WTC11 (cell line): ENCODE results near the gene CAPN12. TPM values are rescaled to one million over a fixed set of nuclear protein-coding genes. Genes with fewer than 3 reads are reported as not detected.
A peak's percentile ranks its signal among the peaks of the same experiment; 100 is the strongest.

Source experiments
- ATAC-seq: fragments of 200-7000 bp; cut with Tn5 transposase; 2 replicates; pipeline ENCODE4 v1.10.0; 2021; ENCODE audit warnings: mild to moderate bottlenecking, moderate library complexity
- CTCF ChIA-PET: fragments of 300-600 bp; sonication (Branson Sonifier 250); formaldehyde crosslinking; loops from one replicate; lab custom pipeline; 2021; ENCODE audit warnings: antibody characterized with exemption; lab: Charles Lee
- POLR2A ChIA-PET: fragments of 350-600 bp; sonication (Branson Sonifier 250); formaldehyde crosslinking; loops from one replicate; lab custom pipeline; 2021; ENCODE audit warnings: antibody characterized with exemption; lab: Charles Lee
- DNase-seq: peaks from one replicate; pipeline ENCODE4 v3.0.0; 2021; ENCODE audit warnings: low spot score
- H3K27ac Mint-ChIP-seq: 2 replicates; pipeline ENCODE4 v1.8.0; 2021; ENCODE audit warnings: mixed read lengths
- H3K27me3 Mint-ChIP-seq: 2 replicates; pipeline ENCODE4 v1.8.0; 2021; ENCODE audit warnings: low read depth, mild to moderate bottlenecking, moderate library complexity, mixed read lengths
- H3K36me3 Mint-ChIP-seq: 2 replicates; pipeline ENCODE4 v1.8.0; 2021; ENCODE audit warnings: mixed read lengths
- H3K4me1 Mint-ChIP-seq: 2 replicates; pipeline ENCODE4 v1.8.0; 2022; ENCODE audit warnings: mixed read lengths
- H3K4me3 Mint-ChIP-seq: 2 replicates; pipeline ENCODE4 v1.8.0; 2021; ENCODE audit warnings: mild to moderate bottlenecking, moderate library complexity, mixed read lengths
- H3K9me3 Mint-ChIP-seq: 2 replicates; pipeline ENCODE4 v1.8.0; 2021; ENCODE audit warnings: mixed read lengths
- AFF4 ChIP-seq: sonication (generic); formaldehyde crosslinking; IDR thresholded peaks from 2 replicates; pipeline ENCODE4 v1.8.1; 2023; ENCODE audit warnings: mild to moderate bottlenecking, missing genetic modification reagents, borderline replicate concordance
- ARID4B ChIP-seq: sonication (generic); formaldehyde crosslinking; IDR thresholded peaks from 2 replicates; pipeline ENCODE4 v1.8.0; 2023; ENCODE audit warnings: missing genetic modification reagents, mild to moderate bottlenecking, borderline replicate concordance
- MYBL2 ChIP-seq: sonication (generic); formaldehyde crosslinking; IDR thresholded peaks from 2 replicates; pipeline ENCODE4 v1.8.1; 2023; ENCODE audit warnings: mild to moderate bottlenecking, moderate library complexity, missing genetic modification reagents
- PRRX2 ChIP-seq: fragments of 250-450 bp; sonication (Bioruptor Pico); IDR thresholded peaks from 2 replicates; pipeline ENCODE4 v1.8.0; 2021; ENCODE audit warnings: mild to moderate bottlenecking
- TCF7 ChIP-seq: sonication (generic); formaldehyde crosslinking; IDR thresholded peaks from 2 replicates; pipeline ENCODE4 v1.8.0; 2022; ENCODE audit warnings: mild to moderate bottlenecking, low read depth, missing genetic modification reagents, moderate library complexity
- USF2 ChIP-seq: sonication (generic); formaldehyde crosslinking; IDR thresholded peaks from 2 replicates; pipeline ENCODE4 v1.8.1; 2023; ENCODE audit warnings: mild to moderate bottlenecking, missing genetic modification reagents, moderate library complexity
- ZBTB21 ChIP-seq: sonication (generic); formaldehyde crosslinking; IDR thresholded peaks from 2 replicates; pipeline ENCODE4 v1.8.1; 2023; ENCODE audit warnings: mild to moderate bottlenecking, missing genetic modification reagents, borderline replicate concordance
- ZBTB43 ChIP-seq: sonication (generic); formaldehyde crosslinking; IDR thresholded peaks from 2 replicates; pipeline ENCODE4 v1.8.1; 2023; ENCODE audit warnings: mild to moderate bottlenecking, missing genetic modification reagents
- ZNF121 ChIP-seq: sonication (generic); formaldehyde crosslinking; IDR thresholded peaks from 2 replicates; pipeline ENCODE4 v1.8.0; 2023; ENCODE audit warnings: missing genetic modification reagents
- ZNF263 ChIP-seq: sonication (generic); formaldehyde crosslinking; IDR thresholded peaks from 2 replicates; pipeline ENCODE4 v1.8.1; 2022; ENCODE audit warnings: low read depth, mild to moderate bottlenecking, moderate library complexity, missing genetic modification reagents
- total RNA-seq: library from RNA; stranded (reverse); gene quantifications from 3 replicates; pipeline ENCODE4 v1.2.3, GENCODE V29; 2021
- TF ChIP-seq, protein P1 (sequence below): fragments of 250-450 bp; sonication (Bioruptor Pico); IDR thresholded peaks from 2 replicates; pipeline ENCODE4 v1.9.0; 2021; ENCODE audit warnings: mild to moderate bottlenecking
- TF ChIP-seq, protein P2 (sequence below): fragments of 200-600 bp; IDR thresholded peaks from 2 replicates; pipeline ENCODE4 v1.8.0; 2022; ENCODE audit warnings: antibody characterized with exemption
- TF ChIP-seq, protein P3 (sequence below): fragments of 250-450 bp; sonication (Bioruptor Pico); conservative IDR thresholded peaks from 2 replicates; pipeline ENCODE4 v1.9.0; 2021; ENCODE audit warnings: mild to moderate bottlenecking

The CAPN12 gene
- total RNA-seq, 1 experiment from 2014 or later, result 9.6 TPM

- Mint-ChIP-seq H3K4me3 (no peak overlapping the region), H3K27ac (no peak overlapping the region), H3K27me3 (peaks cover 20% of the 10 kb centered on the region), H3K9me3 (no peaks in the 10 kb centered on the region), H3K4me1 (peaks cover 4% of the 10 kb centered on the region)
- ChIA-PET POLR2A (no interaction called here), CTCF (interaction anchor here (1.3 to 1.9 kb wide), 2 partner anchors 12 to 149 kb away, joined by 3 to 7 read pairs; partner anchors contain the start of genes MRPS12 and SARS2)
- ATAC-seq, result no peak
- TF ChIP-seq ZBTB21, result no peak
- TF ChIP-seq AFF4 (CRISPR knock-in tag), result no peak
- no peak for TF ChIP-seq TCF7 (CRISPR knock-in tag)
- TF ChIP-seq, protein P1, sequence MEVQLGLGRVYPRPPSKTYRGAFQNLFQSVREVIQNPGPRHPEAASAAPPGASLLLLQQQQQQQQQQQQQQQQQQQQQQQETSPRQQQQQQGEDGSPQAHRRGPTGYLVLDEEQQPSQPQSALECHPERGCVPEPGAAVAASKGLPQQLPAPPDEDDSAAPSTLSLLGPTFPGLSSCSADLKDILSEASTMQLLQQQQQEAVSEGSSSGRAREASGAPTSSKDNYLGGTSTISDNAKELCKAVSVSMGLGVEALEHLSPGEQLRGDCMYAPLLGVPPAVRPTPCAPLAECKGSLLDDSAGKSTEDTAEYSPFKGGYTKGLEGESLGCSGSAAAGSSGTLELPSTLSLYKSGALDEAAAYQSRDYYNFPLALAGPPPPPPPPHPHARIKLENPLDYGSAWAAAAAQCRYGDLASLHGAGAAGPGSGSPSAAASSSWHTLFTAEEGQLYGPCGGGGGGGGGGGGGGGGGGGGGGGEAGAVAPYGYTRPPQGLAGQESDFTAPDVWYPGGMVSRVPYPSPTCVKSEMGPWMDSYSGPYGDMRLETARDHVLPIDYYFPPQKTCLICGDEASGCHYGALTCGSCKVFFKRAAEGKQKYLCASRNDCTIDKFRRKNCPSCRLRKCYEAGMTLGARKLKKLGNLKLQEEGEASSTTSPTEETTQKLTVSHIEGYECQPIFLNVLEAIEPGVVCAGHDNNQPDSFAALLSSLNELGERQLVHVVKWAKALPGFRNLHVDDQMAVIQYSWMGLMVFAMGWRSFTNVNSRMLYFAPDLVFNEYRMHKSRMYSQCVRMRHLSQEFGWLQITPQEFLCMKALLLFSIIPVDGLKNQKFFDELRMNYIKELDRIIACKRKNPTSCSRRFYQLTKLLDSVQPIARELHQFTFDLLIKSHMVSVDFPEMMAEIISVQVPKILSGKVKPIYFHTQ (CRISPR knock-in tag), result no peak
- TF ChIP-seq, protein P2, sequence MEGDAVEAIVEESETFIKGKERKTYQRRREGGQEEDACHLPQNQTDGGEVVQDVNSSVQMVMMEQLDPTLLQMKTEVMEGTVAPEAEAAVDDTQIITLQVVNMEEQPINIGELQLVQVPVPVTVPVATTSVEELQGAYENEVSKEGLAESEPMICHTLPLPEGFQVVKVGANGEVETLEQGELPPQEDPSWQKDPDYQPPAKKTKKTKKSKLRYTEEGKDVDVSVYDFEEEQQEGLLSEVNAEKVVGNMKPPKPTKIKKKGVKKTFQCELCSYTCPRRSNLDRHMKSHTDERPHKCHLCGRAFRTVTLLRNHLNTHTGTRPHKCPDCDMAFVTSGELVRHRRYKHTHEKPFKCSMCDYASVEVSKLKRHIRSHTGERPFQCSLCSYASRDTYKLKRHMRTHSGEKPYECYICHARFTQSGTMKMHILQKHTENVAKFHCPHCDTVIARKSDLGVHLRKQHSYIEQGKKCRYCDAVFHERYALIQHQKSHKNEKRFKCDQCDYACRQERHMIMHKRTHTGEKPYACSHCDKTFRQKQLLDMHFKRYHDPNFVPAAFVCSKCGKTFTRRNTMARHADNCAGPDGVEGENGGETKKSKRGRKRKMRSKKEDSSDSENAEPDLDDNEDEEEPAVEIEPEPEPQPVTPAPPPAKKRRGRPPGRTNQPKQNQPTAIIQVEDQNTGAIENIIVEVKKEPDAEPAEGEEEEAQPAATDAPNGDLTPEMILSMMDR, result no peak
- TF ChIP-seq USF2 (CRISPR knock-in tag), result no peak
- TF ChIP-seq, protein P3, sequence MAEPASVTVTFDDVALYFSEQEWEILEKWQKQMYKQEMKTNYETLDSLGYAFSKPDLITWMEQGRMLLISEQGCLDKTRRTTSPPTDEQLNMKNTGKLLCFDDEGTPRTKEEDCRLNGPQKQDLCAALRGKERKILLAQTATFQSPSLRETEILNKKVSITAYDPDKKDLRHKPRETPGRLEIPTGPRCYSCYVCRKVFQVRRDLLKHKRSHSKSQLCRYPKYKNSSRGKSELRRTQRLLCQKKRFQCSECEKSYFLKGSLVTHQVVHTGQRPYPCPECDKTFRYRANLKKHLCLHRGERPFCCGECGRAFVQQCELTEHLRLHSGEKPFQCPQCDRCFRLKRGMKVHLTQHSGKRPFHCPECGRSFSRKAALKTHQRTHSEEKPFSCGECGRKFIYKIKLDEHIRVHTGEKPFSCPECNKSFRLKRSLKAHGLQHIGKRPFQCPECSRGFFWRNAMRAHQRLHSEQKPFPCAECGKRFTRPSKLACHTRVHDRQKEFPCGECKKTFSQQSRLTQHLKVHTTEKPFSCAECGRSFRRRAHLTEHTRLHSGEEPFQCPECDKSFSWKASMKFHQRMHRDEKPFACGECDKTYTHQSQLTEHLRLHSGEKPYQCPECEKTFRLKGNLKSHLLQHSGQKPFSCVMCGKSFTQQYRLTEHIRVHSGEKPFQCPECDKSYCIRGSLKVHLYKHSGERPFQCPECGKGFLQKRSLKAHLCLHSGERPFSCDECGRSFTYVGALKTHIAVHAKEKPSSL (CRISPR knock-in tag), result no peak
- no peak for TF ChIP-seq PRRX2
- no peak for TF ChIP-seq ZNF263 (CRISPR knock-in tag)
- TF ChIP-seq, all 79 proteins: peak for 0
- no peaks in the 10 kb centered on the region for H3K36me3 Mint-ChIP-seq
- DNase-seq, result no peak
Measured at GRCh38 chr19:38781058-38781457, 36.8 kb upstream of the CAPN12 start.

GRCh38 chr19:38780443-38780842 lies 36.2 kb upstream of the CAPN12 start:
- ATAC-seq, result no peak
- DNase-seq, result no peak
- Mint-ChIP-seq H3K27me3 (peaks cover 18% of the 10 kb centered on the region), H3K4me1 (peaks cover 4% of the 10 kb centered on the region), H3K4me3 (no peak overlapping the region), H3K27ac (no peak overlapping the region), H3K36me3 (no peaks in the 10 kb centered on the region), H3K9me3 (no peaks in the 10 kb centered on the region)
- CTCF ChIA-PET, result no interaction called here
- POLR2A ChIA-PET, result no interaction called here
- TF ChIP-seq MYBL2 (CRISPR knock-in tag) (no peak), ARID4B (CRISPR knock-in tag) (no peak), ZNF121 (CRISPR knock-in tag) (peak; percentile 72; the same call in 1 of the 2 replicates), ZBTB43 (no peak), ZNF263 (CRISPR knock-in tag) (no peak)
